GM13977 (cell line): Measurements from ENCODE around the gene TNFRSF1A.

ENCODE experiments used
- DNase-seq: peaks from one replicate; pipeline ENCODE4 v3.0.0; 2012; ENCODE audit warnings: low spot score
- CTCF ChIP-seq: IDR thresholded peaks from 2 replicates; pipeline ENCODE4 v1.5.1; 2012; ENCODE audit warnings: mild to moderate bottlenecking, control low read depth; ENCODE audit not compliant: insufficient read depth; ENCODE audit errors: extremely low read depth, missing control alignments
- in situ Hi-C: fragments of 300-500 bp; cut with MboI; formaldehyde crosslinking; loops from one replicate; pipeline ENCODE4 v1.12.0; 2022; ENCODE audit warnings: low sequenced_read_pairs, low pct_unique_long_range_greater_than_20kb, mixed read lengths, inconsistent platforms; ENCODE audit not compliant: unreplicated experiment

The TNFRSF1A gene

GRCh38 chr12:6279631-6280030 lies 62.2 kb downstream of the TNFRSF1A start:
- TF ChIP-seq CTCF = no peak
- DNase-seq = no peak
- in situ Hi-C loops = loop anchor here (10.0 kb wide), 1 partner anchor 85 kb away; no protein-coding TSS in a partner anchor

GRCh38 chr12:6279256-6279628 lies 62.6 kb downstream of the TNFRSF1A start:
- in situ Hi-C loops = no loop called here
- no peak for DNase-seq
- TF ChIP-seq CTCF = no peak
